Non-pigmented ciliary epithelial cell (primary cell): Measurements from ENCODE around the gene TBCA.

Experiments used
- DNase-seq: peaks from one replicate; pipeline ENCODE4 v3.0.0-alpha.2; 2010; ENCODE audit warnings: low read depth

Gene TBCA

DNA sequence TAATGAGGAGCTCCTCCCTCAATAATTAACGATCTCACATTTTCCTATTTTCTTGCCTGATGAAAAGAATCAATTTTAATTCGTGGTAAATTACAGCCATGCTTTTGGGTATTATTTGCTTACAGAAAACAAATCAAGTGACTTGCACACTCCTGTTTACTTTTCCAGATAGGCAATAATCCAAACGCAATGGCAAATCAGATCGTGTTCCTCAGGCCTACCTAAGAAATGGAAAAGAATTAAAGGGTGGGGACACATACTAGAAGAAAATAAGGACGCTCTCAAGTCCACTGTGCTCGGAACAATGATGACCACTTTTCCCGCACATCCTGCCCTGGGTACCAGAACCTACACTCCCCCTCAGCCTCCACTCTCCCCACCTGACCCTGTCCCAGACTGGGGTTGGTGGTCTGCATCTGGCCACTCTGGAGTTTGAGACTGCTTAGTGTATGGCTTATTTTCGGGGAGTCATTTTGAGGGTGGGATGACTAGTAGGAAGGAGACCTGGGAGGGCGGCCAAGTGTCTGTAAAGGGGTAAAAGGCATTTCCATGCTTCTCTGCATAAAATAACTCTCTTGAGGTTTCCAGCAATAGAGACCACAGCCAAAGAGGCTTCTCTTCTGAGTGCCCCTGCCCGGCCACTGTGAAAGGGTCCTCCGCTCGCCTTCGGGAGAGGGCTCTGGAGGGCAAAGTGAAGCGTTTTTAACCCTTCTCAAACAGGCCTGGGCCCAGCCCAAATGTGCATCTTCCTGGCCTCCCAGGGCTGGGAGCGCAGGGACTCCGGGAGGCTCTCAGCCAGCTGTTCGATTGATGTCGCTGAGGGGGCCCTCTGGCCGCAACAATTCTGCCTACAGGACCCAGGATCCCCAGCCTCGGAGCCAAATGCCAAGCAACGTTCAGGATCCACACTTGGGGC, 133.1 kb downstream of the TBCA start:
- no peak for DNase-seq

DNA sequence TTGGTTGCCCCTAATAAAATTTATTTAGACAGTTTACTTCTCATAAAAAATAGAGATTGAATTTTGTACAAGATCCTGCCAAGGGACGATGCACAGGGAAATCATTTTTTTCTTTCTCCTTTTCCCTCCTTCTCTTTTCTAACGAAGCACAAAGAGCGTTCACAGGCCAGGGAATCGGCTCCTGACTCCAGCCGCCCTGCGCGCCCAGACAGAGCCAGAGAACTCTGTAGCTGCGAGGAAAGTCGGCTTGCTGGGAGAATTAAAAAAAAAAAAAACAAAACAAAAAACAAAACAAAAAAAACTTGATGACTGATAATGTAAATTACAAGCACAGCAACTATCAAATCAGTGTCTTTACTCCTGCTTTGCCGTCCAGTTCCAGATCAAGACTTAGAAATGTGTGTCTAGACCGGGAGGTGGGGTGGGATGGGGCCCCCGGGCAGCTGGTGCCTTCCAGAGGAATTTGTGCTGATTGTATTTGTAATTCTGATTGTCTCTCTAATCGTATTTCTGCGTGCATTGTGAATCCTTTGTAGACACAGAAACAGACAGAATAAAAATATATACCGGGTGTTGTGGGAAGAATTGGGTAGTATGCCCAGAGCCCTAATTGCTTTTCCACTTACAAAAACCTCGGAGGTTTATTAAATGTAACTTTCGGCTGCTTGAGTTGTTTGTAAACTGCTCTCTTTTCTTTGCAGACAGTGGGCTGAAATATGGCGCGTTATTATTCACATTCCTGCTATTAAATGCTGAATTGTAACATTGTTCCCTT, 134.0 kb downstream of the TBCA start:
- DNase-seq: no peak

DNA sequence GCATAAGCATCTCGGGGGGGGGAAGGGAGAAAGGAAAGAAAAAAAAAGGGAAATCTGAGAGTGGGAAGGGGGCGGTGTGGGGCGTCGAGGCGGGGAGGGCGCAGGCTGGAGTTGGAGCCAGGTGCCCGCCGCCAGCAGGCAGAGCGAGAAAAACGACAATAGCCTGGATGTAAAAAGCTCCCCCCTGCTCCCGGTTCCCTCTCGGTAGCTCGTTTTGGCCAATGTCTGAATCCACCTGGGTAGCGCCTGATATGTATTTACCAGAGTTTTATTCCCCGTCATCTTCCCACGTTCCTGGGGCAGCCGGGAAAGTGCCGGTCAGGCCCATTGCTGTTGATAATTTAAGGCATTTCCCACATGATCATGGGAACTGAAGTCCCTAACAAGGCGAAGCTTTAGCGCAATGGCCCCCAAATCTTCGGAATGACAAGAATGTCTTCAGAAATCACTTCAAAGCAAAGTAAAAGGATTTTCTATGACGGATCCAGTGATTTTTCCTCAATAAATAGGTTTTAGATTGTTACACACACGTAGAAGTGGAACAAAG, 134.7 kb downstream of the TBCA start:
- no peak for DNase-seq
